Muscle layer of duodenum (tissue), 2 donors: ENCODE data around the gene LINC01488.

Experiments used
- H3K27ac ChIP-seq: one replicate; pipeline ENCODE4 v1.7.0; 2013; ENCODE audit warnings: mild to moderate bottlenecking, low read length
- H3K27me3 ChIP-seq: one replicate; pipeline ENCODE4 v1.7.0; 2013; ENCODE audit warnings: low read depth, mild to moderate bottlenecking, control low read depth, low read length
- H3K36me3 ChIP-seq, 2 donors: one replicate each; pipeline ENCODE4 v1.7.0; 2013; ENCODE audit warnings: low read length in 2 of 2, control low read depth in 1 of 2, mild to moderate bottlenecking in 1 of 2; ENCODE audit not compliant: insufficient read depth in 2 of 2, control insufficient read depth in 1 of 2
- H3K4me1 ChIP-seq, 2 donors: one replicate each; pipeline ENCODE4 v1.7.0; 2013; ENCODE audit warnings: low read length in 2 of 2, mild to moderate bottlenecking in 2 of 2, control low read depth in 1 of 2, moderate library complexity in 1 of 2; ENCODE audit not compliant: insufficient read depth in 2 of 2, control insufficient read depth in 1 of 2
- H3K4me3 ChIP-seq, 2 donors: one replicate each; pipeline ENCODE4 v1.7.0; 2013; ENCODE audit warnings: low read length in 2 of 2, low read depth in 1 of 2, mild to moderate bottlenecking in 1 of 2
- H3K9me3 ChIP-seq, 2 donors: one replicate each; pipeline ENCODE4 v1.7.0; 2013; ENCODE audit warnings: low read length in 2 of 2, control low read depth in 1 of 2, mild to moderate bottlenecking in 1 of 2; ENCODE audit not compliant: control insufficient read depth in 1 of 2
- donor health status: healthy.

Gene LINC01488

GRCh38 chr11:69481393-69481844, at the start of gene LINC01488:
LINC01488 (plus strand) TSS chr11:69481663.
- H3K4me1 ChIP-seq: peaks cover 0 to 5% of the 10 kb centered on the region in 2 donors
- no peak within 1 kb of the TSS for H3K4me3 ChIP-seq
- no peaks in the 10 kb centered on the region for H3K9me3 ChIP-seq
- H3K27me3 ChIP-seq: no peaks in the 10 kb centered on the region
- no peaks in the 10 kb centered on the region for H3K36me3 ChIP-seq
- no peak within 1 kb of the TSS for H3K27ac ChIP-seq

- H3K4me1 ChIP-seq: no peaks in the 10 kb centered on the region
- no peak overlapping the region for H3K4me3 ChIP-seq
- no peak overlapping the region for H3K27ac ChIP-seq
- no peaks in the 10 kb centered on the region for H3K27me3 ChIP-seq
- no peaks in the 10 kb centered on the region for H3K36me3 ChIP-seq
- no peaks in the 10 kb centered on the region for H3K9me3 ChIP-seq
Observed at GRCh38 chr11:69431893-69432738, 49.3 kb upstream of the LINC01488 start.

- no peaks in the 10 kb centered on the region for H3K27me3 ChIP-seq
- H3K27ac ChIP-seq: no peak overlapping the region
- no peak overlapping the region for H3K4me3 ChIP-seq
- H3K36me3 ChIP-seq: no peaks in the 10 kb centered on the region
- H3K4me1 ChIP-seq: no peaks in the 10 kb centered on the region
- no peaks in the 10 kb centered on the region for H3K9me3 ChIP-seq
Observed at GRCh38 chr11:69433741-69434140, 47.7 kb upstream of the LINC01488 start.

GRCh38 chr11:69434471-69434931, 47.0 kb upstream of the LINC01488 start:
- no peaks in the 10 kb centered on the region for H3K36me3 ChIP-seq
- H3K27ac ChIP-seq: no peak overlapping the region
- H3K9me3 ChIP-seq: no peaks in the 10 kb centered on the region
- H3K4me3 ChIP-seq: no peak overlapping the region
- H3K4me1 ChIP-seq: no peaks in the 10 kb centered on the region
- no peaks in the 10 kb centered on the region for H3K27me3 ChIP-seq

GRCh38 chr11:69435161-69435986, 46.1 kb upstream of the LINC01488 start:
- H3K27ac ChIP-seq: no peak overlapping the region
- H3K9me3 ChIP-seq: no peaks in the 10 kb centered on the region
- no peaks in the 10 kb centered on the region for H3K36me3 ChIP-seq
- no peaks in the 10 kb centered on the region for H3K4me1 ChIP-seq
- H3K27me3 ChIP-seq: no peaks in the 10 kb centered on the region
- H3K4me3 ChIP-seq: no peak overlapping the region

GRCh38 chr11:69436041-69436982, 45.2 kb upstream of the LINC01488 start:
- H3K4me1 ChIP-seq: no peaks in the 10 kb centered on the region
- no peaks in the 10 kb centered on the region for H3K36me3 ChIP-seq
- H3K4me3 ChIP-seq: no peak overlapping the region
- H3K9me3 ChIP-seq: no peaks in the 10 kb centered on the region
- no peaks in the 10 kb centered on the region for H3K27me3 ChIP-seq
- no peak overlapping the region for H3K27ac ChIP-seq

GRCh38 chr11:69437001-69437875, 44.2 kb upstream of the LINC01488 start:
- Histone ChIP-seq H3K4me1 (no peaks in the 10 kb centered on the region), H3K9me3 (no peaks in the 10 kb centered on the region), H3K36me3 (no peaks in the 10 kb centered on the region), H3K4me3 (no peak overlapping the region), H3K27me3 (no peaks in the 10 kb centered on the region), H3K27ac (no peak overlapping the region)

GRCh38 chr11:69437876-69438205, 43.6 kb upstream of the LINC01488 start:
- Histone ChIP-seq H3K27me3 (no peaks in the 10 kb centered on the region), H3K27ac (no peak overlapping the region)

GRCh38 chr11:69438286-69438920, 43.1 kb upstream of the LINC01488 start:
- Histone ChIP-seq H3K27me3 (no peaks in the 10 kb centered on the region), H3K27ac (no peak overlapping the region), H3K4me1 (peaks cover 4 to 9% of the 10 kb centered on the region in 2 donors), H3K9me3 (no peaks in the 10 kb centered on the region), H3K4me3 (no peak overlapping the region), H3K36me3 (no peaks in the 10 kb centered on the region)

More at GRCh38 chr11:69437876-69438205, 43.6 kb upstream of the LINC01488 start:
- Histone ChIP-seq H3K4me1 (peaks cover 3 to 4% of the 10 kb centered on the region in 2 donors), H3K36me3 (no peaks in the 10 kb centered on the region), H3K4me3 (no peak overlapping the region), H3K9me3 (no peaks in the 10 kb centered on the region)

GRCh38 chr11:69439127-69439526, 42.3 kb upstream of the LINC01488 start:
- Histone ChIP-seq H3K36me3 (no peaks in the 10 kb centered on the region), H3K9me3 (no peaks in the 10 kb centered on the region), H3K27ac (no peak overlapping the region), H3K27me3 (no peaks in the 10 kb centered on the region), H3K4me1 (peaks cover 10 to 14% of the 10 kb centered on the region in 2 donors), H3K4me3 (no peak overlapping the region)
